Muscle of back (tissue), 11 donors: ENCODE measurements around the gene FNDC1. TPM values are rescaled to one million over a fixed set of nuclear protein-coding genes. Genes with fewer than 3 reads are reported as not detected.
A peak's percentile ranks its signal among the peaks of the same experiment; 100 is the strongest.

Experiments used
- DNase-seq, 3 donors: peaks; one replicate each; pipeline versions ENCODE4 v3.0.0 to v3.0.0-alpha.2; 2013
- polyA plus RNA-seq, 10 donors: library from polyadenylated mRNA; unstranded; fragments of 120-200 nt; gene quantifications; one replicate each; pipeline ENCODE4 v1.2.1, GENCODE V29; 2013; ENCODE audit not compliant: insufficient read length in 10 of 10

FNDC1 gene
- polyA plus RNA-seq, 10 donors, result 160 to 549 (median 280) TPM

- DNase-seq, result peak; percentile 33 to 48 (median 48)
Measured at GRCh38 chr6:159203304-159204005, 34.3 kb downstream of the FNDC1 start.

GRCh38 chr6:159204605-159205004 is 35.4 kb downstream of the FNDC1 start:
- DNase-seq, result no peak

- DNase-seq, result no peak
Measured at GRCh38 chr6:159212028-159212427, 42.8 kb downstream of the FNDC1 start.

- no peak for DNase-seq
Measured at GRCh38 chr6:159212525-159213280, 43.5 kb downstream of the FNDC1 start.

- DNase-seq, result no peak
Measured at GRCh38 chr6:159213405-159213804, 44.2 kb downstream of the FNDC1 start.

GRCh38 chr6:159214281-159214680 is 45.1 kb downstream of the FNDC1 start:
- DNase-seq, result no peak

GRCh38 chr6:159217595-159218275 is 48.5 kb downstream of the FNDC1 start:
- DNase-seq, result peak; percentile 13 to 59 (median 31)

GRCh38 chr6:159220093-159220492 is 50.9 kb downstream of the FNDC1 start:
- DNase-seq, result no peak

- DNase-seq, result no peak
Measured at GRCh38 chr6:159221486-159222170, 52.4 kb downstream of the FNDC1 start.

- no peak for DNase-seq
Measured at GRCh38 chr6:159224452-159224851, 55.3 kb downstream of the FNDC1 start.

- DNase-seq, result peak in 2 of 3 donors; percentile 55 to 79
Measured at GRCh38 chr6:159229651-159230051, 60.5 kb downstream of the FNDC1 start.

GRCh38 chr6:159232106-159232645 is 63.0 kb downstream of the FNDC1 start:
- no peak for DNase-seq

GRCh38 chr6:159232751-159233150 is 63.6 kb downstream of the FNDC1 start:
- DNase-seq, result no peak

GRCh38 chr6:159233365-159234101 is 64.3 kb downstream of the FNDC1 start:
- DNase-seq, result peak in 1 of 3 donors; percentile 44

GRCh38 chr6:159234102-159234553 is 64.9 kb downstream of the FNDC1 start:
- DNase-seq, result no peak

- DNase-seq, result no peak
Measured at GRCh38 chr6:159238920-159239558, 69.8 kb downstream of the FNDC1 start.

- peak; percentile 86 to 95 (median 92) for DNase-seq
Measured at GRCh38 chr6:159249128-159249527, 79.9 kb downstream of the FNDC1 start.

GRCh38 chr6:159249752-159250151 is 80.6 kb downstream of the FNDC1 start:
- peak in 1 of 3 donors; percentile 34 for DNase-seq

- DNase-seq, result no peak
Measured at GRCh38 chr6:159250633-159251032, 81.4 kb downstream of the FNDC1 start.

GRCh38 chr6:159252955-159253508 is 83.8 kb downstream of the FNDC1 start:
- peak in 1 of 3 donors; percentile 64 for DNase-seq
